ENCODE results near the gene TMEM69. TPM values are rescaled to one million over a fixed set of nuclear protein-coding genes. Genes with fewer than 3 reads are reported as not detected.

The TMEM69 gene, protein sequence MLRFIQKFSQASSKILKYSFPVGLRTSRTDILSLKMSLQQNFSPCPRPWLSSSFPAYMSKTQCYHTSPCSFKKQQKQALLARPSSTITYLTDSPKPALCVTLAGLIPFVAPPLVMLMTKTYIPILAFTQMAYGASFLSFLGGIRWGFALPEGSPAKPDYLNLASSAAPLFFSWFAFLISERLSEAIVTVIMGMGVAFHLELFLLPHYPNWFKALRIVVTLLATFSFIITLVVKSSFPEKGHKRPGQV
- 10 to 100 TPM; 26.2 to 38.9 TPM for total RNA-seq

DNA sequence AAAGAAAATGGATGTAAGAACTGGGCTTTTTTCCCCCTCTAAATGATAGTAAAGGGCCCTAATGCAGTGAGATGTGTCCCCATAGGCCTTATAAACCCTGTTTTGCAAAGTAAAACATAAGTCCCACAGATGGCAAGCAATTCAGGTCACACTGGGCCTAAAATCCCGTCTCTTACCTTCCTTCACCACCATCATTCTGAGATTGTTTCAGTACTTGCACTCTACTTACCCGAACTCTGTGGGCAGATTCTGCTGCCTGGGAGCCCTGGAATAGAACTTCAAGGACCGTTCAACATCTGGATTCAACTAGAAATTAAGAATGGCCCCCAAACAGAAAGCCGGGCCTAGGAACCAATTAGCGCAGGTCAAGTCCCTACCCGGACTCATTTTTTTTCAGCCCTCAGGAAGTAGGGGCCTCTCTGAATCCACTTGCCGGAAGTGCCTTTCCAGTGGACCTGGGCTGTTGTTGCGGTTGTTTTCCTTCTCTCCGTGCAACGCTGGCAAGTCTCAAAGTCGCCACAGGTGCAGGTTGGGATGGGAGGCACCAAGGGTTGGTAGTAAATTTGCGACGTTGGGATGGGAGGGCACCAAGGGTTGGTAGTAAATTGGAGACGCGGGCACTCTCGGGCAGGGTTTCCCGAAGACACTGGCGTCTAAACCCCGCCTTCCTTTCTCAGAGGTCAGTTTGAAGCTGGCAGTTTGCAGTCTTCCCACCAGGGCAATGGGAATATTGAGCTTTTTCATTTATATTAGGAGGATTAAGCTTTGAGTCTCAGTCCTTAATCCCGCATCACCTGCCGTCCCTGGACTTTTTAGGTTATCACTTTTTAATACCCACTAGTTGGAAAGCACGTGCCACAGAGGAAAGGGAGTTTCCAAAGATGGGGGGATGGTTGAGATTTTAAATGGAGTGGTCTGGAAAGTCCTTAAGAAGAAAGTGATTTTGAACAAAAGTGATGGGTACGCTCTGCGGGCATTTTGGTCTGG is at the start of gene TMEM69:
Gene TMEM69 (plus strand): TSS at position 428 of the 987 bp plus-strand sequence. CDS start 2,888 bp downstream, outside the sequence.
- DNase-seq (ENCODE audit: low spot score in 2 of 2), result peak; percentile 78 to 85
- peak; percentile 23 to 26 for ATAC-seq
- no peaks in the 10 kb centered on the region for H3K9me3 Mint-ChIP-seq
- H3K27ac Mint-ChIP-seq, result peak within 1 kb of the TSS; percentile 95 to 99
- peaks cover 34 to 54% of the 10 kb centered on the region in 2 donors for H3K36me3 Mint-ChIP-seq

- H3K9me3 Mint-ChIP-seq, result no peaks in the 10 kb centered on the region
- no peak for DNase-seq (ENCODE audit: low spot score in 2 of 2)
- no peak overlapping the region for H3K27ac Mint-ChIP-seq
These were observed 47.7 kb upstream of the TMEM69 start for GRCh38 chr1:45640293-45640692.

DNA sequence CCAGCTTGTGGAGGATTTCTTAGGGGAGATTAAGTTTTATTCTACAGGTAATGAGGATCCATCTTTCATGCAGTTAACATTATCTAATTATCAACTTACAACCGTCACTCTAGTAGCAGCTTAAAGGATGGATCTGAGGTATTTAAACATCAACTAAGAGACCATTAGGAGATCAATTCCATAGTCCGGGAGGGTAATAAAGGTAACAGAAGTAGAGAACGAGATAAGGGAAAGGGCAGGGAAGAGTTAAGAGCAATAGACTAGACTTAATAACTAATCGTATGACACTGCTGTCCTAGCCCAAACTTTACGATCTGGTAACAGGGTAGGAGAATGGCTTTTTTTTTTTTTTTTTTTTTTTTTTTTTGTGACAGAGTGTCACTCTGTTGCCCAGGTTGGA is 44.7 kb upstream of the TMEM69 start:
- no peak for ATAC-seq
- no peak for DNase-seq (ENCODE audit: low spot score in 2 of 2)
- no peaks in the 10 kb centered on the region for H3K9me3 Mint-ChIP-seq
- H3K36me3 Mint-ChIP-seq, result peaks cover 0 to 10% of the 10 kb centered on the region in 2 donors
- H3K27ac Mint-ChIP-seq, result peak overlapping the region in 1 of 2 donors; percentile 58

More at GRCh38 chr1:45640293-45640692, 47.7 kb upstream of the TMEM69 start:
- peaks cover 0 to 10% of the 10 kb centered on the region in 2 donors for H3K36me3 Mint-ChIP-seq
- no peak for ATAC-seq

DNA sequence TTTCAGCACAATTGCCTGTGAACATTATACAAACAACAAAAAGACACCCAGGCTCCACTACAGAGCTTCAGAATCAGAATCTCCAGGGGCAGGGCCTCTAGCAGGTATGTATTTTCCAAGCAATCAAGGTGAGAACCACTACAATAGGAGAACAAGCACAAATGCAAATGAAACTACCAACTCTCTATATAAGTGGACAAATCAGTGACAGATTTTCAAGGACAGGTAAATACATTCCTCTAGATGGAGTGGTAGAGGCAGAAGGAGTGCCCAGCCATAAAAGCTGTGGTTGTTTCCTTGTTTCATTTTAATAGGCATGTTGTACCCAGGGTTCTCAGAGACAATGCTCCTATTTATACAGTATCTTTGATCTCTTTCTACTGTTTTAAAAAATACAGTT is 44.0 kb upstream of the TMEM69 start:
- Mint-ChIP-seq H3K9me3 (no peaks in the 10 kb centered on the region), H3K36me3 (peaks cover 0 to 10% of the 10 kb centered on the region in 2 donors), H3K27ac (no peak overlapping the region)
- DNase-seq (ENCODE audit: low spot score in 2 of 2) (no peak), ATAC-seq (no peak)

- ATAC-seq, result no peak
- DNase-seq (ENCODE audit: low spot score in 2 of 2), result no peak
- H3K9me3 Mint-ChIP-seq, result no peaks in the 10 kb centered on the region
- peaks cover 0 to 10% of the 10 kb centered on the region in 2 donors for H3K36me3 Mint-ChIP-seq
- no peak overlapping the region for H3K27ac Mint-ChIP-seq
These were observed 43.3 kb upstream of the TMEM69 start for GRCh38 chr1:45644661-45645060.

DNA sequence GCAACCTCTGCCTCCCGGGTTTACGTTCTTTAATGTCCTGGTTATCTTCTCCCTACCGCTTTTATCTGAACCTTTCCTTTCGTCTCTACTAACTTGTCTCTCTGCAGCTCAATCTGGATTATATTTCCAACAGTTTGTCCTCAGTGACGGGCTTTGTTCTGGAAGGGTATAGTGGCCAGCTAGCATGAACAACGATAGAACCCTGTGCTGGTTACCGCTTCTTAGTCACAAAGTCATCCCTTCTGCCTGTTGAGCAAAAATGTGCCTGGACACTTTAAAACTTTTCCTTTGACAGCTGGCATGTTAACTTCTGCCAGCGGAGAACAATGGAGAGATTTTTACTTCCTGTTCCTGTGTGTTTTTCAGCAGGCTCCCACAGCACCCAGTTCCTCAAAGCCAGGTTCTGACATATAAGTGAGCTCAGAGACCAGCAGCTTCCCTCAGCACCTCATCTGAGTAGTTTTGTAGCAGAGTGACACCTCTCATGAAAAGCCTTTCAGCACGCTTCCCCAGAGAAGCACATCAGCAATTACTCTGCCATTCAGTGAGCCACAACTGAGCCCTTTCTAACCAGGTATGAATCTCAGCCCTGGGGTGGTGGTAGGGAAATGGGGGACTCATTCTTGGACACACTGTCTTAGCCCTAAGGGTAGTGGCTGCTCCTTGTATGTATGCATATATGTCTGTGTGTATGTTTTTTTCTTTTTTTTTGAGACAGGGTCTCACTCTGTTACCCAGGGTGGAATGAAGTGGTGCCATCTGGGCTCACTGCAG is 40.5 kb upstream of the TMEM69 start:
- no peaks in the 10 kb centered on the region for H3K36me3 Mint-ChIP-seq

GRCh38 chr1:45654540-45655280 is 33.3 kb upstream of the TMEM69 start:
- H3K27ac Mint-ChIP-seq, result peak overlapping the region in 1 of 2 donors; percentile 75
- H3K36me3 Mint-ChIP-seq, result peaks cover 4 to 27% of the 10 kb centered on the region in 2 donors
- DNase-seq (ENCODE audit: low spot score in 2 of 2) (no peak), ATAC-seq (peak; percentile 97 to 98)
- H3K9me3 Mint-ChIP-seq, result no peaks in the 10 kb centered on the region

More for the DNA sequence above, 40.5 kb upstream of the TMEM69 start:
- Mint-ChIP-seq H3K9me3 (no peaks in the 10 kb centered on the region), H3K27ac (peak overlapping the region; percentile 18 to 59)
- DNase-seq (ENCODE audit: low spot score in 2 of 2) (no peak), ATAC-seq (no peak)

GRCh38 chr1:45656573-45657226 is 31.3 kb upstream of the TMEM69 start:
- Mint-ChIP-seq H3K36me3 (peaks cover 4 to 27% of the 10 kb centered on the region in 2 donors), H3K27ac (peak overlapping the region in 1 of 2 donors; percentile 68), H3K9me3 (no peaks in the 10 kb centered on the region)
- DNase-seq (ENCODE audit: low spot score in 2 of 2), result no peak
- ATAC-seq, result no peak

GRCh38 chr1:45658171-45658570 is 29.8 kb upstream of the TMEM69 start:
- Mint-ChIP-seq H3K27ac (no peak overlapping the region), H3K9me3 (no peaks in the 10 kb centered on the region), H3K36me3 (peaks cover 4 to 27% of the 10 kb centered on the region in 2 donors)
- DNase-seq (ENCODE audit: low spot score in 2 of 2) (no peak), ATAC-seq (no peak)

GRCh38 chr1:45659222-45659621 is 28.8 kb upstream of the TMEM69 start:
- no peak for DNase-seq (ENCODE audit: low spot score in 2 of 2)
- no peak overlapping the region for H3K27ac Mint-ChIP-seq
- no peak for ATAC-seq
- no peaks in the 10 kb centered on the region for H3K9me3 Mint-ChIP-seq
- peaks cover 4 to 27% of the 10 kb centered on the region in 2 donors for H3K36me3 Mint-ChIP-seq

GRCh38 chr1:45660336-45660735 is 27.6 kb upstream of the TMEM69 start:
- ATAC-seq (no peak), DNase-seq (ENCODE audit: low spot score in 2 of 2) (no peak)
- Mint-ChIP-seq H3K27ac (no peak overlapping the region), H3K9me3 (no peaks in the 10 kb centered on the region), H3K36me3 (peaks cover under 1 to 16% of the 10 kb centered on the region in 2 donors)

DNA sequence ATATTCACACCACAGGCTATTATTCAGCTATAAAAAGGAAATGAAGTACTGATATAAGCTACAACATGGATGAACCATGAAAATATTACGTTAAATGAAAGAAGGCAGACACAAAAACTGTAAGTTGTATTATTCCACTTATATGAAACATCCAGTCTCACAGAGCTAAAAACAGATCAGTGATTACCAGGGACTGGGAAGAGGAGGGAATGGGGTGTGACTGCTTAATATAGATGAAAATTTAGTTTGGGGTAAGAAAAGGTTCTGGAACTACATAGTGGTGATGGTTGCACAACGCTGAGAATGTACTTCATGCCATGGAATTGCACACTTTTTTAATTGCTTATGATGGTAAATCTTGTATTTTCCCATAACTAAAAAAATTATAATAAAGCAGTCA is 21.1 kb upstream of the TMEM69 start:
- DNase-seq (ENCODE audit: low spot score in 2 of 2) (no peak), ATAC-seq (no peak)
- no peak overlapping the region for H3K27ac Mint-ChIP-seq
- peaks cover 0 to 6% of the 10 kb centered on the region in 2 donors for H3K36me3 Mint-ChIP-seq
- peaks cover 0 to 4% of the 10 kb centered on the region in 2 donors for H3K9me3 Mint-ChIP-seq

DNA sequence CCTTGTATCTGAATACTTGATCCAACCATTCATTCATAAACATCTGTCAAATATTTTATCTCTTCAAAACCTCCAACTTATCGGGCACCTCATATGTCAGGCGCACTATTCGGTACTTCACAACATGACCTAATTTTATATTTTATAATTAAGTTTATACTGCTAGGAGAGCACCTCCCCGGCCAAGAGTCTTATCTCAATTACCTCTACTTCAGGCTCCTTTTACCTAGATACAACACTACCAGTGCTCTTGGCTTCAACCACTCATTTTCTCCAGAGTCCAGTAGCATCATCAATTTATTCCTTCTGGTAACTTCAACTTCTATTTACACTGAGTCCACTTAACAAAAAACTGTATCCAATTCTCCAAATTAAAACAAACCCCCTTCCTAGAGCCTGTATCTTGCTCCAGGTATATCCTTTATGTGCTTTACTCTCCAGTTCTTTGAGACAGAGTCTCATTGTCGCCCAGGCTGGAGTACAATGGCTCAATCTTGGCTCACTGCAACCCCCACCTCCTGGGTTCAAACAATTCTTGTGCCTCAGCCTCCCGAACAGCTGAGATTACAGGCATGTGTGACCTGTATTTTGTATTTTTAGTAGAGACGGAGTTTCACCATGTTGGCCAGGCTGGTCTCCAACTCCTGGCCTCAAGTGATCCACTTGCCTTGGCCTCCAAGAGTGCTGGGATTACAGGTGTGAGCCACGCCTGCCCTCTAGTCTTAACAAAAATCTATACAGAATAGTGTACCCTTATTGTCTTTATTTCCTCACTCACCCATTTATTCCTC is 20.5 kb upstream of the TMEM69 start:
- ATAC-seq (no peak), DNase-seq (ENCODE audit: low spot score in 2 of 2) (no peak)
- H3K36me3 Mint-ChIP-seq, result peaks cover 0 to 6% of the 10 kb centered on the region in 2 donors
- H3K27ac Mint-ChIP-seq, result no peak overlapping the region
- H3K9me3 Mint-ChIP-seq, result peaks cover 0 to 4% of the 10 kb centered on the region in 2 donors

GRCh38 chr1:45668526-45668925 is 19.5 kb upstream of the TMEM69 start:
- peaks cover 0 to 6% of the 10 kb centered on the region in 2 donors for H3K36me3 Mint-ChIP-seq
- DNase-seq (ENCODE audit: low spot score in 2 of 2) (no peak), ATAC-seq (no peak)
- H3K27ac Mint-ChIP-seq, result no peak overlapping the region
- peaks cover 0 to 4% of the 10 kb centered on the region in 2 donors for H3K9me3 Mint-ChIP-seq

DNA sequence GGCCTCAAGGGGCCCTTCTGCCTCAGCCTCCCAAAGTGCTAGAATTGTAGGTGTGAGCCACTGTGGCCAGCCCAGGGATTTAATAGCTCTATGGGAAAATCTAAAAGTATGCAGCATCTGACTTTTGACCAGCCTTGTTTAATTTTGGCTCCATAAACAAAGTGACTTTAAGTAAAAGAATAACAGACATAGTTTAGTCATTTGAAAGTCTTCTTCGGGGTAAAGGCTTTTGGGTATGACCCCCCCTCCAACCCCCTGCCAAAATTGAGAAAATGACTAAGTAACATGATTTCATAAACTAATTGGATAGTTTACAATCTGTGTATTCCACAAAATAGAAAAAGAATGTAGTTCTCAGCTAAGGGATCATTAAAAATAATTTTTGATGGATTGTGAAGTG is 18.6 kb upstream of the TMEM69 start:
- peaks cover 0 to 6% of the 10 kb centered on the region in 2 donors for H3K36me3 Mint-ChIP-seq
- no peak overlapping the region for H3K27ac Mint-ChIP-seq
- H3K9me3 Mint-ChIP-seq, result peaks cover 0 to 4% of the 10 kb centered on the region in 2 donors
- DNase-seq (ENCODE audit: low spot score in 2 of 2), result no peak
- ATAC-seq, result no peak
